GM18951 (cell line): ENCODE data around the gene ZNF611.
A peak's percentile ranks its signal among the peaks of the same experiment; 100 is the strongest.
"Not testable (repeated sequence)": the region's sequence is repeated elsewhere in the genome, so short reads cannot be mapped to it uniquely, and the experiment has no call there.

Experiments used
- POLR2A ChIP-seq: IDR thresholded peaks from 4 replicates; pipeline ENCODE4 v1.6.1; 2011; ENCODE audit warnings: mild to moderate bottlenecking; ENCODE audit not compliant: insufficient read length, insufficient read depth; ENCODE audit errors: extremely low read depth
- in situ Hi-C: fragments of 300-500 bp; cut with MboI; formaldehyde crosslinking; loops from one replicate; pipeline ENCODE4 v1.12.0; 2022; ENCODE audit warnings: low sequenced_read_pairs, mixed read lengths, inconsistent platforms; ENCODE audit not compliant: unreplicated experiment

Gene ZNF611

DNA sequence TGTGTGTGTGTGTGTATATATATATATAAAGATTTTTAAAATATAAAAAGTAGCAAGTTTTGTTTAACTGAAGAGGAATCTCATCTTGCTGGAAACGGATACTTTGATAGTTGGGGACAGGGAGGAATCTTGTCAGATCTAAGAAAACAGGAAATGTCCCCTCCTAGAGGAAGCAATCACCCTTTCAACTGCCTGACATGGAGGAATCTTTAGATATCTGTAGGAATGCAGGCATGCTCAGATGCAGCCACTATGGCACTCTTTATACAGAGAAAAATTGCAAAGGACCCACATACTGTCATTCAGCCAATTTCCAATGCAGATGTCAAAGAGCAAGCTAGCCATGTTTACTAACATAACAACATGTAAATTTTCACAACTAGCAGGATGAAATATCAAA lies 38.8 kb downstream of the ZNF611 start:
- in situ Hi-C loops = no loop called here
- no peak for TF ChIP-seq POLR2A

GRCh38 chr19:52694921-52695320 lies 39.9 kb downstream of the ZNF611 start:
- TF ChIP-seq POLR2A = no peak
- in situ Hi-C loops = no loop called here

DNA sequence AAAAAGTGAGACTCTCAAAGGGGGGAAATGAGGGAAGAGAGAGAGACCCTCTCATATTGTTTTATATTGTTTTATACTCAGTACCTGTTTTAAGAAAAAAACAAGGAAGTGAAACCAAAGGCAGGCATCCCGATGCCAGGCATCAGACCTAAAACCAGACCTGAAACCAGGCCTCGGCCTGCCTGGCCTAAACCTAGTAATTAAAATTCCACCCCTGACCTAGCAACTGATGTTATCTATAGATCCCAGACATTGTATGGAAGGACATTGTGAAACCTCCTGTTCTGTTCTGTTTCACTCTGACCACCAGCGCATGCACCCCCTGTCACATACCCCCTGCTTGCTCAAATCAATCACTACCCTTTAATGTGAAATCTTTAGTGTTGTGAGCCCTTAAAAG lies 40.6 kb downstream of the ZNF611 start:
- in situ Hi-C loops = not testable (repeated sequence)

- in situ Hi-C loops = no loop called here
- no peak for TF ChIP-seq POLR2A
Measured at GRCh38 chr19:52692431-52693008, 42.3 kb downstream of the ZNF611 start.

GRCh38 chr19:52691737-52692136 lies 43.1 kb downstream of the ZNF611 start:
- no peak for TF ChIP-seq POLR2A
- in situ Hi-C loops = no loop called here

DNA sequence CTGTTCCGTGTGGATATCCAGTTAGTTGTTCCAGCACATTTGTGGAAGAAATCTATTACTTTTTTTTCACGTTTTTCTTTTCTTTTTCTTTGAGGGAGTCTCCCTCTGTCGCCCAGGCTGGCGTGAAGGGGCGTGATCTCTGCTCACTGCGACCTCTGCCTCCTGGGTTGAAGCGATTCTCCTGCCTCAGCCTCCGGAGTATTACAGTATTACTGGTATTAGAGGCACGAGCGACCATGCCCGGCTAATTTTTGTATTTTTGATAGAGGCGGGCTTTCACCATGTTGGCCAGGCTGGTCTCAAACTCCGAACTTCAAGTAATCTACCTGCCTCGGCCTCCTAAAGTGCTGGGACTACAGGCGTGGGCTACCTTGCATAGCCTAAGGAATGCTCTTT lies 43.6 kb downstream of the ZNF611 start:
- in situ Hi-C loops = no loop called here
- no peak for TF ChIP-seq POLR2A

DNA sequence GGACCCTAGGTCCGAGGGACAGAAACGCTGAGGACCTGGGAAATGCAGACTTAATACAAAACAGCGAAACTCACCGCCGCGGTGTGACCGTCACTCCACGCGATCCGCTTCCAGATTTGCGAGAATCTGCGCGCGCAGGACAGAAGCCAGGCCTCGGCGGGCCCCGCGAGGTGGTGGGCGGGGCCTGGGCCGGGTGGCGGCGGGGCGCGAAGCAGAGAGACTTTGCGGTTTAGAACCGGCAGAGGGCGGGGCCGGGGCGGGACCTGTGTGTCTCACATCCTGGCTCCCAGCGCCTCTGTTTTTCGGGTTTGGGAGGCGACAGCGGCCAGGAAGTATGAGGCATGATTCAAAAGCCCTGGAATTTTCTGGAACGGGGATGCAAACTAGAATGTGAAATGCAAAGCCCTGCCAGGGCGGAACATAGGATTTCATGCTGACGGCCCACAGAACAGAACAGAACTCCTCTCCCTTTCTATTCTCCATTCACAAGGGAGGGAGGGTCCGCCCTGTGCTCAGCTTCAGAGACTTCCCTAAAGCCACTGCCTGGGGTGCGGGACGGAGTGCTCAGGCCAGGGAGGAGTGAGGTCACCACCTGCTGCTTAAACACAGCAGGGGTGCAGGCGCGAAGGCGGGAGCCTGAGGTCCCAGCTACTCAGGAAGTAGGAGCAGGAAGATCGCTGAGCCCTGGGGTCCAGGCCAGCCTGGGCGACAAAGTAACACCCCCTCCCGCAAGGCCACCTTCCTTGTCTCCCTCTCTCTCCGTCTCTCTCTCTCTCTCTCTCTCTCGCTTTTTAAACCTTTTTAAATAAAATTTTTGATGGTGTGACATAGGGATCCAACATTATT lies 44.3 kb downstream of the ZNF611 start:
- peak; percentile 84 for TF ChIP-seq POLR2A
- in situ Hi-C loops = no loop called here

- TF ChIP-seq POLR2A = no peak
- in situ Hi-C loops = no loop called here
Measured at GRCh38 chr19:52689843-52690368, 44.9 kb downstream of the ZNF611 start.

GRCh38 chr19:52688925-52689796 lies 45.7 kb downstream of the ZNF611 start:
- in situ Hi-C loops = not testable (repeated sequence)

DNA sequence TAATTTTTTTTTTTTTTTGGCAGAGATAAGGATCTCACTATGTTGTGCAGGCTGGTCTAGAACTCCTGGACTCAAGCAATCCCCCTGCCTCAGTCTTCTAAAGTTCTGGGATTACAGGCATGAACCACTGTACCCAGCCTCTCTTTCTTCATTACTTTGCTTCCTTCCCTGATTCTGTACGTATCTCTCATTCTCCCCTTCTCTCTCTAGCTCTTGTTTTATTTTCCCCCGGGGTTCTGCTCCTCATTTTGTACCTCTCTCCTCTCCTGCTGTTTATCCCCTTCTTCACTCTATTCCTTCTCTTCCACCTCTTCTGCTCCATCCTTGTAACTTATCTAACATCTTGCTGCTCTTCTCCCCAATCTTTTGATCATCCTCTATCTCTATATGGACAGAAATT lies 46.5 kb downstream of the ZNF611 start:
- in situ Hi-C loops = no loop called here
- no peak for TF ChIP-seq POLR2A

DNA sequence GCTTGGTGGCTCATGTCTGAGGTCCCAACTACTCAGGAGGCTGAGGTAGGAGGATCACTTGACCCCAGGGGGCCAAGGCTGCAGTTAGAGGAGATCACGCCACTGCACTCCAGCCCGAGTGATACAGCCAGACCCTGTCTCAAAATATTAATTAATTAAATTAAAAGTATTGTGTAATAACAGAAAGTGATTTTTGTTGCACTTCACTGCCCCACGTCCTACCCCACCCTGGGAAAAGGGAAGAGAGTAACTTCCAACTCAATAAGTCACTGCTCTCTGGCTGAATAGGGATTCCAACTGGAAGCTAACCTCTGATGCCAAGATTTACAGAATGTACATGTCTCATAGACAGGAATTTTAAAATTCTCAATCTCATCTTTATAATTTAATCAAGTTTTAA lies 47.2 kb downstream of the ZNF611 start:
- in situ Hi-C loops = no loop called here
- TF ChIP-seq POLR2A = no peak

DNA sequence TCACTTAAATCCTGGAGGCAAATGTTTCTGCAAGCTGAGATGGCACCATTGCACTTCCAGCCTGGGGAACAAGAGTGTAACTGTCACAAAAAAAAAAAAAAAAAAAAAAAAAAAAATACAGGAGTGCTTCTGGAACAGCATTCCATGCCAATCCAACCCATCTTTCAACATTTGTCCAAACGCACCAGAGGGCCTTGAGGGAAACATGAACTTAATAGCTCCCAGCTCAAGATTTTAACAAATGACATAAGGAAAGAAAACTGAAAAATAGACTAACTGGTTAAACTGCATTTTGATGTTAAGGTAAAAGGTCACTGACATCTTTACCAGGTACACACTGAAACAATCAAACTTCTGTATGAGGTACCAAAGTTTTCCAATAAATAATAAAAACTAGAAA lies 49.0 kb downstream of the ZNF611 start:
- TF ChIP-seq POLR2A = no peak
- in situ Hi-C loops = no loop called here

DNA sequence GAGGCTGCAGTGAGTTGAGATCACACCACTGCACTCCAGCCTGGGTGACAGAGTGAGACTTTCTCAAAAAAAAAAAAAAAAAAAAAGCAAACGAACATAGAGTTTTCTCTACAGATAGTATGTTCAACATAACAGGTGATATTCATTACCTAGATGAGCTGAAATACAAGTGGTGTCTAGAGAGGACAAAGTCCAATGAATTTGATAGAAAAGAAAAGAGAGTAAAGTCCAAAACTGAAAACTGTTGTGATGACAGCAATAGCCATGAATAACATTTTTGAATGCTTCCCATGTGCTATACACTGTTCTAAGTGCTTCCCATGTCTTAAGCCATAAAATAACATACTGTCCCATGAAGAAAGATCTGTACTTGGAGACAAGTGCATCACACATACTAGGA lies 53.6 kb downstream of the ZNF611 start:
- in situ Hi-C loops = not testable (repeated sequence)
